ENCODE measurements around the gene NTF3. TPM values are rescaled to one million over a fixed set of nuclear protein-coding genes. Genes with fewer than 3 reads are reported as not detected.
"Not testable (repeated sequence)": the region's sequence is repeated elsewhere in the genome, so short reads cannot be mapped to it uniquely, and the experiment has no call there.

NTF3 gene
- total RNA-seq, 1 experiment from 2014 or later, result not detected

DNA sequence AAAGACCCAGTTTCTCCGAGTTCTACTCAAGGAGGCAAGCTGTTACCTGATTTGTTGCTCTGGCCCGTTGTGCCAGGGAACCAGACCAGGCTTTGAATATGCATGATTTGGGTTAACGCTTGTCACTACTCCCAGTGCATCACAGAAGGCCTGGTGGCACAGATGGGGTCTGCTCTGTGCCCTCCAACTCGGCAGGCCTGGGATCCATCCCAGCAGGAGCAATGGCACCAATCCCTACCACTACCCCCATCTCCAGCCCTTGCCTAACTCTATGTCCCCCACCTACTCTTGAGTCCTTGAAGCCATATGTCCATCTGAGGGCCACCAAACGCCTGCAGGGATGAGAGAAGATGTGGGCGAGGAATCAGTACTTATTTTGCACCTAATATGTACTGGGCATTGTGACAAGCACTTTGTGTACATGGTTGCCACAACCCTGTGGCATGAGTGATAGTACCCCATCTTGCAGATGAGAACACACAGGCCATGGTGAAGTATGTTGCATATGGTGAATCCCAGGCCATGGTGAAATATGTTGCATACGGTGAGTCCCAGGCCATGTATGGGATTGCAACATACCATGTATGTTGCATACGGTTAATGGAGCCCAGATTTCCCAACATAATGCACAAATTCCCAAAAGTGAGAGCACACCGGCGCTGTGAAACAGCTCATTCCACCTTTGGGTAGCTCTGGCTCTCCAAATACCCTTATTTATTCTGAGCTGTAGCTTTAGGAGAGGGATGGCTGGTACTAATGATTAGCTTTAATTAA, 102.7 kb downstream of the NTF3 start:
- BruUV-seq (replicated peaks), result no TSS peak
- no peaks in the 10 kb centered on the region; the same call in 1 of the 2 replicates for H3K27me3 ChIP-seq (ENCODE audit: control insufficient read depth, insufficient read depth, low read length)
- ATAC-seq (no peak), DNase-seq (ENCODE audit: low read depth, low spot score) (no peak)
- H3K9me3 ChIP-seq (ENCODE audit: control insufficient read depth, insufficient read depth, low read depth, low read length), result no peaks in the 10 kb centered on the region
- TF ChIP-seq, protein P1, sequence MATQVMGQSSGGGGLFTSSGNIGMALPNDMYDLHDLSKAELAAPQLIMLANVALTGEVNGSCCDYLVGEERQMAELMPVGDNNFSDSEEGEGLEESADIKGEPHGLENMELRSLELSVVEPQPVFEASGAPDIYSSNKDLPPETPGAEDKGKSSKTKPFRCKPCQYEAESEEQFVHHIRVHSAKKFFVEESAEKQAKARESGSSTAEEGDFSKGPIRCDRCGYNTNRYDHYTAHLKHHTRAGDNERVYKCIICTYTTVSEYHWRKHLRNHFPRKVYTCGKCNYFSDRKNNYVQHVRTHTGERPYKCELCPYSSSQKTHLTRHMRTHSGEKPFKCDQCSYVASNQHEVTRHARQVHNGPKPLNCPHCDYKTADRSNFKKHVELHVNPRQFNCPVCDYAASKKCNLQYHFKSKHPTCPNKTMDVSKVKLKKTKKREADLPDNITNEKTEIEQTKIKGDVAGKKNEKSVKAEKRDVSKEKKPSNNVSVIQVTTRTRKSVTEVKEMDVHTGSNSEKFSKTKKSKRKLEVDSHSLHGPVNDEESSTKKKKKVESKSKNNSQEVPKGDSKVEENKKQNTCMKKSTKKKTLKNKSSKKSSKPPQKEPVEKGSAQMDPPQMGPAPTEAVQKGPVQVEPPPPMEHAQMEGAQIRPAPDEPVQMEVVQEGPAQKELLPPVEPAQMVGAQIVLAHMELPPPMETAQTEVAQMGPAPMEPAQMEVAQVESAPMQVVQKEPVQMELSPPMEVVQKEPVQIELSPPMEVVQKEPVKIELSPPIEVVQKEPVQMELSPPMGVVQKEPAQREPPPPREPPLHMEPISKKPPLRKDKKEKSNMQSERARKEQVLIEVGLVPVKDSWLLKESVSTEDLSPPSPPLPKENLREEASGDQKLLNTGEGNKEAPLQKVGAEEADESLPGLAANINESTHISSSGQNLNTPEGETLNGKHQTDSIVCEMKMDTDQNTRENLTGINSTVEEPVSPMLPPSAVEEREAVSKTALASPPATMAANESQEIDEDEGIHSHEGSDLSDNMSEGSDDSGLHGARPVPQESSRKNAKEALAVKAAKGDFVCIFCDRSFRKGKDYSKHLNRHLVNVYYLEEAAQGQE (IDR thresholded peaks at IDR 0.05; ENCODE audit: insufficient read depth in 1 of 2, low read depth in 2 of 2, low read length in 1 of 2), result no peak
- TF ChIP-seq POLR2AphosphoS5 (IDR thresholded peaks at IDR 0.05; ENCODE audit: low read depth, low read length) (no peak), SIN3A (IDR thresholded peaks at IDR 0.05; ENCODE audit: borderline replicate concordance, insufficient read depth, low read depth, low read length) (no peak), TCF7L2 (IDR thresholded peaks at IDR 0.05; ENCODE audit: low read depth, low read length) (no peak)
- TF ChIP-seq, protein P2, sequence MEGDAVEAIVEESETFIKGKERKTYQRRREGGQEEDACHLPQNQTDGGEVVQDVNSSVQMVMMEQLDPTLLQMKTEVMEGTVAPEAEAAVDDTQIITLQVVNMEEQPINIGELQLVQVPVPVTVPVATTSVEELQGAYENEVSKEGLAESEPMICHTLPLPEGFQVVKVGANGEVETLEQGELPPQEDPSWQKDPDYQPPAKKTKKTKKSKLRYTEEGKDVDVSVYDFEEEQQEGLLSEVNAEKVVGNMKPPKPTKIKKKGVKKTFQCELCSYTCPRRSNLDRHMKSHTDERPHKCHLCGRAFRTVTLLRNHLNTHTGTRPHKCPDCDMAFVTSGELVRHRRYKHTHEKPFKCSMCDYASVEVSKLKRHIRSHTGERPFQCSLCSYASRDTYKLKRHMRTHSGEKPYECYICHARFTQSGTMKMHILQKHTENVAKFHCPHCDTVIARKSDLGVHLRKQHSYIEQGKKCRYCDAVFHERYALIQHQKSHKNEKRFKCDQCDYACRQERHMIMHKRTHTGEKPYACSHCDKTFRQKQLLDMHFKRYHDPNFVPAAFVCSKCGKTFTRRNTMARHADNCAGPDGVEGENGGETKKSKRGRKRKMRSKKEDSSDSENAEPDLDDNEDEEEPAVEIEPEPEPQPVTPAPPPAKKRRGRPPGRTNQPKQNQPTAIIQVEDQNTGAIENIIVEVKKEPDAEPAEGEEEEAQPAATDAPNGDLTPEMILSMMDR (IDR thresholded peaks at IDR 0.05), result no peak
- H3K36me3 ChIP-seq (ENCODE audit: control insufficient read depth, insufficient read depth, low read length), result no peaks in the 10 kb centered on the region
- no peaks in the 10 kb centered on the region for H3K4me1 ChIP-seq (ENCODE audit: control insufficient read depth, insufficient read depth, low read length)
- ChIA-PET POLR2A (no interaction called here), CTCF (no interaction called here)
- no peak overlapping the region for H3K4me3 ChIP-seq (ENCODE audit: low read depth in 2 of 2, low read length in 2 of 2)
- intact Hi-C loops (cut with micrococcal nuclease; ENCODE audit: unreplicated experiment), result no loop called here
- in situ Hi-C loops (cut with HindIII; ENCODE audit: low pct_unique_long_range_greater_than_20kb, low sequenced_read_pairs), result no loop called here
- H3K27ac ChIP-seq (ENCODE audit: low read length), result no peak overlapping the region

DNA sequence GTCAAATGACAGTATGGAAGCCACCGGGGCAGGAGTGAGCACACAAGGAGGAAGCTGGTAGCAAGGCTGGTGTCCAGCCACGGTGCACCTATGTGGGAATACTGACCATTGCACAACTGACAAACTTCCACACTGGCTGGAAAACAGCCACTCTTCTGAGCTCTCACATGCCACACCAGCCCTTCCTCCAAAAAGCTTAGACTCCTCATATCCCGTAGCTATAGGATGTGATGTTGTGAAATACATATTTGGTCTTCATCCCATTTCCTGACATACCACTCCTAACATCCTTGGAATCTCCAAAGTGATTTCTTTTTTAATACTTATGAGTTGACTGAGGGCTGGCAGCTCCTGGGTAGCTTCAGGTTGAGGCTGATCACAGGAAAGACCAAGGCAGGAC, 103.6 kb downstream of the NTF3 start:
- in situ Hi-C loops (cut with HindIII; ENCODE audit: low pct_unique_long_range_greater_than_20kb, low sequenced_read_pairs) (no loop called here), intact Hi-C loops (cut with micrococcal nuclease; ENCODE audit: unreplicated experiment) (no loop called here)
- TF ChIP-seq, protein P1 (IDR thresholded peaks at IDR 0.05; ENCODE audit: insufficient read depth in 1 of 2, low read depth in 2 of 2, low read length in 1 of 2), result no peak
- H3K4me1 ChIP-seq (ENCODE audit: control insufficient read depth, insufficient read depth, low read length), result no peaks in the 10 kb centered on the region
- H3K36me3 ChIP-seq (ENCODE audit: control insufficient read depth, insufficient read depth, low read length), result no peaks in the 10 kb centered on the region
- DNase-seq (ENCODE audit: low read depth, low spot score) (no peak), ATAC-seq (no peak)
- no TSS peak for BruUV-seq (replicated peaks)
- no peaks in the 10 kb centered on the region for H3K9me3 ChIP-seq (ENCODE audit: control insufficient read depth, insufficient read depth, low read depth, low read length)
- POLR2A ChIA-PET, result no interaction called here
- H3K27me3 ChIP-seq (ENCODE audit: control insufficient read depth, insufficient read depth, low read length), result no peaks in the 10 kb centered on the region; the same call in 1 of the 2 replicates
- CTCF ChIA-PET, result no interaction called here
- H3K27ac ChIP-seq (ENCODE audit: low read length), result no peak overlapping the region
- no peak overlapping the region for H3K4me3 ChIP-seq (ENCODE audit: low read depth in 2 of 2, low read length in 2 of 2)

DNA sequence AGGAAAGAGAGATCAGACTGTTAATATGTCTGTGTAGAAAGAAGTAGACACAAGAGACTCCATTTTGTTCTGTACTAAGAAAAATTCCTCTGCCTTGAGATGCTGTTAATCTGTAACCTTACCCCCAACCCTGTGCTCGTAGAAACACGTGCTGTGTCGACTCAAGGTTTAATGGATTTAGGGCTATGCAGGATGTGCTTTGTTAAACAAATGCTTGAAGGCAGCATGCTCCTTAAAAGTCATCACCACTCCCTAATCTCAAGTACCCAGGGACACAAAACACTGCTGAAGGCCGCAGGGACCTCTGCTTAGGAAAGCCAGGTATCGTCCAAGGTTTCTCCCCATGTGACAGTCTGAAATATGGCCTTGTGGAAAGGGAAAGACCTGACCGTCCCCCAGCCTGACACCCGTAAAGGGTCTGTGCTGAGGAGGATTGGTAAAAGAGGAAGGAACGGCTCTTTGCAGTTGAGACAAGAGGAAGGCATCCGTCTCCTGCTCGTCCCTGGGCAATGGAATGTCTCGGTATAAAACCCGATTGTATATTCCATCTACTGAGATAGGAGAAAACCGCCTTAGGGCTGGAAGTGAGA, 105.2 kb downstream of the NTF3 start:
- BruUV-seq (replicated peaks); H3K27me3 ChIP-seq (ENCODE audit: control insufficient read depth, insufficient read depth, low read length); H3K4me3 ChIP-seq (ENCODE audit: low read depth in 2 of 2, low read length in 2 of 2); H3K27ac ChIP-seq (ENCODE audit: low read length); POLR2A ChIA-PET; H3K36me3 ChIP-seq (ENCODE audit: control insufficient read depth, insufficient read depth, low read length); H3K9me3 ChIP-seq (ENCODE audit: control insufficient read depth, insufficient read depth, low read depth, low read length); H3K4me1 ChIP-seq (ENCODE audit: control insufficient read depth, insufficient read depth, low read length); intact Hi-C loops (cut with micrococcal nuclease; ENCODE audit: unreplicated experiment); DNase-seq (ENCODE audit: low read depth, low spot score); CTCF ChIA-PET; ATAC-seq; in situ Hi-C loops (cut with HindIII; ENCODE audit: low pct_unique_long_range_greater_than_20kb, low sequenced_read_pairs): not testable (repeated sequence)

All from Panc1 (cell line).